ENCODE data around the gene ACTR2. TPM values are rescaled to one million over a fixed set of nuclear protein-coding genes. Genes with fewer than 3 reads are reported as not detected.

Gene ACTR2
- total RNA-seq, 1 donor from 2014 or later = 124 TPM

DNA sequence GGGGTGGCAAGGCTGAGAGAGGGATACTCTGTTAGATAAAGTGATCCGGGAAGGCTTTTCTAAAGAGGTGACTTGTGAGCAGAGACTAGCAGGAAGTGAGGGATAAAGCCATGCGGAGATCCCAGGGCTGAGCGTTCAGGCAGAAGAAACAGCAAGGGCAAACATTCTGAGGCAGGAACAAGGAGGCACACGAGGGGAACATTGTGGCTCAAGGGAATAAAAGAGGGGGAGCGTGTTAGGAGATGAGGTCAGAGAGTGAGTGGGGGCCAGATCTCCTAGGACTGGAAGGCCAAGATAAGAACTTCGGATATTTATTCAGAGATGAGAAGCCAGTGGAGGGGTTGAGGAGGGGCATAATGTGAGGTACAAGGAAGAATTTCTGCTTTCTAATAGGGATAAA lies 67.1 kb downstream of the ACTR2 start:
- Mint-ChIP-seq H3K36me3 (no peaks in the 10 kb centered on the region), H3K4me1 (peaks cover 51% of the 10 kb centered on the region), H3K9me3 (no peaks in the 10 kb centered on the region), H3K27me3 (ENCODE audit: insufficient read depth, low read depth) (peaks cover 5% of the 10 kb centered on the region), H3K27ac (peak overlapping the region; percentile 3), H3K4me3 (no peak overlapping the region)
- no peak overlapping the region for H2AFZ ChIP-seq (replicated peaks)
- no peak overlapping the region for H3K27ac ChIP-seq
- H3K4me1 ChIP-seq = peaks cover 20% of the 10 kb centered on the region
- H3K4me2 ChIP-seq = peak overlapping the region; percentile 19
- H3K79me2 ChIP-seq (ENCODE audit: low read depth) = no peaks in the 10 kb centered on the region
- peak; percentile 31 for DNase-seq (ENCODE audit: low spot score)
- H3K36me3 ChIP-seq = no peaks in the 10 kb centered on the region
- H3K9ac ChIP-seq = no peak overlapping the region
- TF ChIP-seq EZH2phosphoT487 (IDR thresholded peaks at IDR 0.05) (no peak), EZH2 (IDR thresholded peaks at IDR 0.05) (no peak)
- TF ChIP-seq, protein P1, sequence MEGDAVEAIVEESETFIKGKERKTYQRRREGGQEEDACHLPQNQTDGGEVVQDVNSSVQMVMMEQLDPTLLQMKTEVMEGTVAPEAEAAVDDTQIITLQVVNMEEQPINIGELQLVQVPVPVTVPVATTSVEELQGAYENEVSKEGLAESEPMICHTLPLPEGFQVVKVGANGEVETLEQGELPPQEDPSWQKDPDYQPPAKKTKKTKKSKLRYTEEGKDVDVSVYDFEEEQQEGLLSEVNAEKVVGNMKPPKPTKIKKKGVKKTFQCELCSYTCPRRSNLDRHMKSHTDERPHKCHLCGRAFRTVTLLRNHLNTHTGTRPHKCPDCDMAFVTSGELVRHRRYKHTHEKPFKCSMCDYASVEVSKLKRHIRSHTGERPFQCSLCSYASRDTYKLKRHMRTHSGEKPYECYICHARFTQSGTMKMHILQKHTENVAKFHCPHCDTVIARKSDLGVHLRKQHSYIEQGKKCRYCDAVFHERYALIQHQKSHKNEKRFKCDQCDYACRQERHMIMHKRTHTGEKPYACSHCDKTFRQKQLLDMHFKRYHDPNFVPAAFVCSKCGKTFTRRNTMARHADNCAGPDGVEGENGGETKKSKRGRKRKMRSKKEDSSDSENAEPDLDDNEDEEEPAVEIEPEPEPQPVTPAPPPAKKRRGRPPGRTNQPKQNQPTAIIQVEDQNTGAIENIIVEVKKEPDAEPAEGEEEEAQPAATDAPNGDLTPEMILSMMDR (IDR thresholded peaks at IDR 0.05) = no peak
- no peaks in the 10 kb centered on the region for H3K9me3 ChIP-seq (ENCODE audit: low read depth)
- no peaks in the 10 kb centered on the region for H3K27me3 ChIP-seq
- no peaks in the 10 kb centered on the region for H4K20me1 ChIP-seq (ENCODE audit: low read depth)
- H3F3A ChIP-seq (ENCODE audit: low read depth) = peaks cover 11% of the 10 kb centered on the region
- H3K4me3 ChIP-seq = no peak overlapping the region

DNA sequence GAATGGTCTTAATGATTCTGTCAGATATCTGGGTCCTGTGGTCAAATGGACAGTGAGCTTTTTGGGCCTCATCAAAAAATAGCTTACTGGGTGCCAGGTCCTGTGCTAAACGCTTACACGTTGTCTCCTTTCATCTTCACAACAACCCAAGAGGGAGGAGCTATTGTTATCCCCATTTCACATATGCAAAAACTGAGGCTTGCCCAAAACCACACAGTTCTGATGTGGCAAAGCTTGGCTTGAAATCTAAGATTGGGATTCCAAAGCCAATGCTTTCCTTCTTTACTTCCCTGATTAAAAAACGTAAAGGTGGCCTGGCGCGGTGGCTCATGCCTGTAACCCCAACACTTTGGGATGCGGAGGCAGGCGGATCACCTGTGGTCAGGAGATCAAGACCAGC lies 69.3 kb downstream of the ACTR2 start:
- no peaks in the 10 kb centered on the region for H3K36me3 ChIP-seq
- peaks cover 42% of the 10 kb centered on the region for H3K4me1 ChIP-seq
- no peak overlapping the region for H3K4me3 ChIP-seq
- H4K20me1 ChIP-seq (ENCODE audit: low read depth) = no peaks in the 10 kb centered on the region
- no peaks in the 10 kb centered on the region for H3K9me3 Mint-ChIP-seq
- H3K27ac ChIP-seq = no peak overlapping the region
- TF ChIP-seq EZH2phosphoT487 (IDR thresholded peaks at IDR 0.05) = no peak
- TF ChIP-seq, protein P1 (IDR thresholded peaks at IDR 0.05) = no peak
- H3K9ac ChIP-seq = no peak overlapping the region
- H3K27me3 ChIP-seq = peaks cover 2% of the 10 kb centered on the region
- no peaks in the 10 kb centered on the region for H3K36me3 Mint-ChIP-seq
- DNase-seq (ENCODE audit: low spot score) = no peak
- H3K4me1 Mint-ChIP-seq = peaks cover 60% of the 10 kb centered on the region
- H3K9me3 ChIP-seq (ENCODE audit: low read depth) = no peaks in the 10 kb centered on the region
- H3F3A ChIP-seq (ENCODE audit: low read depth) = peaks cover 28% of the 10 kb centered on the region
- H3K27me3 Mint-ChIP-seq (ENCODE audit: insufficient read depth, low read depth) = peaks cover 5% of the 10 kb centered on the region
- no peak overlapping the region for H3K27ac Mint-ChIP-seq
- no peak overlapping the region for H3K4me3 Mint-ChIP-seq
- H3K4me2 ChIP-seq = no peak overlapping the region
- no peaks in the 10 kb centered on the region for H3K79me2 ChIP-seq (ENCODE audit: low read depth)
- H2AFZ ChIP-seq (replicated peaks) = no peak overlapping the region

DNA sequence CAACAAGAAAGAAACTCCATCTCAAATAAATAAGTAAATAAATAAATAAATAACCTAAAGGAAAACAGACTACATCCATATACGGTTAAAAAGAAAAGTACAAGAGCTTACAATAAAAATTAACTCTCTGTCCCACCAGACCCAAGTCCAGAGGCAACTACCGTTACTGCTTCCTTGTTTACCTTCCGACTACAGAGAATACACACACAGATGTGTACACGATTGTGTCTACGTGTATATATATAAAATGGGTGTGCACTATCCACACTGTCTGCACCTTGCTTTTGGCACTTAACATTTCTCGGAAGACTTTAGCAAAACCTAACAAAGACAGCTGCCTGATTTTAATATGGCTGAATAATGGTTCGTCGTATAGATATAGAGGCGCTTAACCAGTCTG lies 69.9 kb downstream of the ACTR2 start:
- Histone ChIP-seq H3K4me2 (no peak overlapping the region), H3K27me3 (peaks cover 7% of the 10 kb centered on the region), H3K9me3 (ENCODE audit: low read depth) (no peaks in the 10 kb centered on the region), H4K20me1 (ENCODE audit: low read depth) (no peaks in the 10 kb centered on the region), H2AFZ (replicated peaks) (no peak overlapping the region), H3K27ac (no peak overlapping the region), H3K36me3 (no peaks in the 10 kb centered on the region), H3K4me1 (peaks cover 42% of the 10 kb centered on the region), H3K4me3 (no peak overlapping the region), H3K79me2 (ENCODE audit: low read depth) (no peaks in the 10 kb centered on the region), H3K9ac (no peak overlapping the region), H3F3A (ENCODE audit: low read depth) (peaks cover 28% of the 10 kb centered on the region)
- no peak for DNase-seq (ENCODE audit: low spot score)
- H3K4me1 Mint-ChIP-seq = peaks cover 63% of the 10 kb centered on the region
- no peaks in the 10 kb centered on the region for H3K36me3 Mint-ChIP-seq
- peaks cover 5% of the 10 kb centered on the region for H3K27me3 Mint-ChIP-seq (ENCODE audit: insufficient read depth, low read depth)
- H3K27ac Mint-ChIP-seq = no peak overlapping the region
- H3K9me3 Mint-ChIP-seq = no peaks in the 10 kb centered on the region
- no peak overlapping the region for H3K4me3 Mint-ChIP-seq
- TF ChIP-seq EZH2phosphoT487 (IDR thresholded peaks at IDR 0.05) (no peak), EZH2 (IDR thresholded peaks at IDR 0.05) (no peak)
- TF ChIP-seq, protein P1 (IDR thresholded peaks at IDR 0.05) = no peak

Measured in neural progenitor cell (in vitro differentiated cells).